ENCODE data around the gene IPO13.
A peak's percentile ranks its signal among the peaks of the same experiment; 100 is the strongest.

Gene IPO13

GRCh38 chr1:43984855-43985254, 38.1 kb downstream of the IPO13 start:
- DNase-seq: no peak

- DNase-seq: no peak
These were observed 39.3 kb downstream of the IPO13 start for GRCh38 chr1:43985984-43986595.

- no peak for DNase-seq
These were observed 40.0 kb downstream of the IPO13 start for GRCh38 chr1:43986712-43987111.

DNA sequence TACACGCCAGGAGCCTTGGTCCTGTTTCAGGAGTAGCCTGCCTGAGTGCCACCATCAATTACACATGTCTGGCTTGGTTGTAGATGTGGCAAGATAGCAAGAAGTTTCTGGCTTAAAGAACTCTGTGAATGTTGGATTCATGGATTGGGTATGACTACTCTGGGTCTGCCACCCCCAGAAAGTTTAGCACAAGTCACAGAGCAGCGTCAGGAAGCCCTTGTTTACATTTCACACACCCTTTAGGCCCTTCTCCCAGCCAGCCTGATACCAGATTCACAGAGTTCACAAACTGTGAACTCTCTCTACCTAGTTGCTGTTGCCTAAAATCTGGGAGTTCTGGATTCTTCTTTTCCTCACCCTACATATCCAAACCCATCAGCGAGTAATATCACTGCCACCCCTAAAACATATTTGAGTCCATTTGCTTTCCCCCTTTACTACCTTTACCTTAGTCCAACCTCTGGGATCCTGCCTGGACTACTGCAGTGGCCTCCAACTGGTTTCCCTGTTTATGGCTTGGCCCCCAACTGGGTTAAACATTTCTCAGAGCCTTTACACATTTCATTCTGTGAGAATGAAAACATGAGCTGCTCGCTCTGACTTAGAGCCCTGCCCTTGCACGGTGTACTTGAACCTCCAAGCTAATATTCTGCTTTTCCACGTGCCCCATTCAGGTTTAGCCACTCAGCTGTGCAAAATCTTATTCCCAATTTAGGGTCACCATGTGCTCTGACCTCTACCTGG, 40.6 kb downstream of the IPO13 start:
- no peak for DNase-seq

DNA sequence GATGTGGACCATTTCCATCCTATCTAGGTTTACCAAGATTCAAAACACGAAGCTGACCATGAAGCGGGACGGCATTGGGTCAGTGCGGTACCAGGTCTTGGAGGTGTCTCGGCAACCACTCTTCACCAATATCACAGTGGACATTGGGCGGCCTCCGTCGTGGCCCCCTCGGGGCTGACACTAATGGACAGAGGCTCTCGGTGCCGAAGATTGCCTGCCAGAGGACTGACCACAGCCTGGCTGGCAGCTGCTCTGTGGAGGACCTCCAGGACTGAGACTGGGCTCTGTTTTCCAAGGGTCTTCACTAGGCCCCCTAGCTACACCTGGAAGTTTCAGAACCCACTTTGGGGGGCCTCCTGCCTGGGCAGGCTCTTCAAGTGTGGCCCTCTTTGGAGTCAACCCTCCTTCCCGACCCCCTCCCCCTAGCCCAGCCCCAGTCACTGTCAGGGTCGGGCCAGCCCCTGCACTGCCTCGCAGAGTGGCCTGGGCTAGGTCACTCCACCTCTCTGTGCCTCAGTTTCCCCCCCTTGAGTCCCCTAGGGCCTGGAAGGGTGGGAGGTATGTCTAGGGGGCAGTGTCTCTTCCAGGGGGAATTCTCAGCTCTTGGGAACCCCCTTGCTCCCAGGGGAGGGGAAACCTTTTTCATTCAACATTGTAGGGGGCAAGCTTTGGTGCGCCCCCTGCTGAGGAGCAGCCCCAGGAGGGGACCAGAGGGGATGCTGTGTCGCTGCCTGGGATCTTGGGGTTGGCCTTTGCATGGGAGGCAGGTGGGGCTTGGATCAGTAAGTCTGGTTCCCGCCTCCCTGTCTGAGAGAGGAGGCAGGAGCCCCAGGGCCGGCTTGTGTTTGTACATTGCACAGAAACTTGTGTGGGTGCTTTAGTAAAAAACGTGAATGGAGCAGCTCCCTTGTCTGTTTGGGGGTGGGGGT, 43.8 kb downstream of the IPO13 start:
- no peak for DNase-seq

GRCh38 chr1:43991200-43991475, 44.4 kb downstream of the IPO13 start:
- peak in 1 of 56 donors; percentile 47 for DNase-seq

DNA sequence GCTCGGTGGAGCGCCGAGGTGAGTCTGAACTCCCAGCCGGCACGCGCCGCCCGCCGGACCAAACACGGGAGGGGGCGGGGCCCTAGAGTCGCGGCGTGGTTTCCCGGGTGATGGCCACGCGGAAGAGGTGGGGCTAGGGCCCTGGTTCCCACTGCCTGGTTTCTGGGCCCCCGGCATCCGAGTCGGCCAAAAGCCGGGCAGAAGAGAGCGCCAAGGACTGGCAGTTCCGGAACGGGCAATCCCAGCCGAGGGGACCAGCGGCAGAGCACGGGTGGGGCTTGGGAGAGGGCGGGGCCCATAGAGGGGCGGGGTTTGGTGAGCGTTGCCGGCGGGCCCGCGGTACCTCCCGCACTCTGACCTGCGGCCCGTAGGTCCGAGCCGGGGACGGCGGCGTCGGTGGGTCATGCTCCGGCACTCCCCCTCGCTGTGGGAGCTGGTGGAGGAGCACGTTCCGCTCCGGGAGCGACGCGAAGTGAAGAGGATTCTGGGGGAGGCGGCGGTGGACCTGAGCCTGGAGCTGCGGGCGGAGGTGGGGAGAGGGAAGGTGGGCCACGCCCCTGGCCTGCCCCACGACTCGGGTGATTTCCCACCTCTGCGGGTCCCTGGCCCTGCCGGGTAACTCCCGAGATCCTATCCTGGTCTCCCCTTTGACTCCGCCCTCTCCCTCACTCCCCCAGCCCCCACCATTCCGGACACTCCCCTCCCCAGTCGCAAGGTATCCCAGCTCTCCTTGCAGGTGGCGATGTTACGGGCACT, 44.9 kb downstream of the IPO13 start, which contains the start of gene CCDC24:
Gene CCDC24 (plus strand): TSS at position 124 of the 756 bp plus-strand sequence. CDS start 280 bp downstream, at position 404.
- peak in 52 of 56 donors; percentile 25 to 88 (median 72) for DNase-seq

- peak in 1 of 56 donors; percentile 33 for DNase-seq
These were observed 45.7 kb downstream of the IPO13 start for GRCh38 chr1:43992232-43992995.

DNA sequence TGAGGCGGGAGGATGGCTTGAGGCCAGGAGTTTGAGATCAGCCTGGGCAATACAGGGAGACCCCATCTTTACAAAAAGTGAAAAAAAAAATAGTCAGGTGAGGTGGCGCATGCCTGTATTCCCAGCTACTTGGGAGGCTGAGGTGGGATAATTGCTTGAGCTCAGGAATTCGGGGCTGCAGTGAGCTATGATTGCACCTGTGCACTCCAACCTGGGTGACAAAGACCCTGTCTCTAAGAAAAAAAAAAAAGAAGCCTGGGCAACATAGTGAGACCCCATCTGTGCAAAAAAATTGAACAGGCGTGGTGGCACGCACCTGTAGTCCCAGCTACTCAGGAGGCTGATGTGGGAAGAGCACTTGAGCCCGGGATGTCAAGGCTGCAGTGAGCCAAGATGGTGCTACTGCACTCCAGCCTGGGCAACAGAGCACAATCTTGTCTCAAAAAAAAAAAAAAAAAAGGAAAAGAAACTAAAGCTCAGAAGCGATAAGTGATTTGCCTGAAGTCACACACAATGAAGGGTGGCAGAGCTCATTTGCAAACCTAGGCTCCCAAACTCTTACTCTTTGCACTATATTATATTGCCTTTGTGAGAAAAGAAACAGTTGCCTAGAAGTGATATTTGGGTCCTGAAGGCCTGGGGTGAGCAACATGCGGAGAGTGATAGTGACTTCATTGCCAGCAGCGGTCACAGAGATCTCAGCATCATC, 46.6 kb downstream of the IPO13 start:
- no peak for DNase-seq

DNA sequence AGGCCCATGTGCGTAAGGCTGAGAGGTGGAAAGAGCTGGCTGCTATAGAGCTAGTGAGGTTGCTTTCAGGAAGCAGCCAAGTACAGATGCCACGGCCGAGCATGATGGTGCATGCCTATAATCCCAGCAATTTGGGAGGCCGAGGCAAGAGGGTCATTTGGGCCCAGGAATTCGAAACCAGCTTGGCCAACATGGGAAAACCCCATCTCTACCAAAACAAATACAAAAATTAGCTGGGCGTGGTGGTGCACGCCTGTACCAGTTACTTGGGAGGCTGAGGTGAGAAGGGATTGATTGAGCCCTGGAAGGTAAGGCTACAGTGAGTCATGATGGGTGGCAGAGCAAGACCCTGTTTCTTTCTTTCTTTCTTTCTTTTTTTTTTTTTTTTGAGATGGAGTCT, 47.3 kb downstream of the IPO13 start:
- DNase-seq: no peak

DNA sequence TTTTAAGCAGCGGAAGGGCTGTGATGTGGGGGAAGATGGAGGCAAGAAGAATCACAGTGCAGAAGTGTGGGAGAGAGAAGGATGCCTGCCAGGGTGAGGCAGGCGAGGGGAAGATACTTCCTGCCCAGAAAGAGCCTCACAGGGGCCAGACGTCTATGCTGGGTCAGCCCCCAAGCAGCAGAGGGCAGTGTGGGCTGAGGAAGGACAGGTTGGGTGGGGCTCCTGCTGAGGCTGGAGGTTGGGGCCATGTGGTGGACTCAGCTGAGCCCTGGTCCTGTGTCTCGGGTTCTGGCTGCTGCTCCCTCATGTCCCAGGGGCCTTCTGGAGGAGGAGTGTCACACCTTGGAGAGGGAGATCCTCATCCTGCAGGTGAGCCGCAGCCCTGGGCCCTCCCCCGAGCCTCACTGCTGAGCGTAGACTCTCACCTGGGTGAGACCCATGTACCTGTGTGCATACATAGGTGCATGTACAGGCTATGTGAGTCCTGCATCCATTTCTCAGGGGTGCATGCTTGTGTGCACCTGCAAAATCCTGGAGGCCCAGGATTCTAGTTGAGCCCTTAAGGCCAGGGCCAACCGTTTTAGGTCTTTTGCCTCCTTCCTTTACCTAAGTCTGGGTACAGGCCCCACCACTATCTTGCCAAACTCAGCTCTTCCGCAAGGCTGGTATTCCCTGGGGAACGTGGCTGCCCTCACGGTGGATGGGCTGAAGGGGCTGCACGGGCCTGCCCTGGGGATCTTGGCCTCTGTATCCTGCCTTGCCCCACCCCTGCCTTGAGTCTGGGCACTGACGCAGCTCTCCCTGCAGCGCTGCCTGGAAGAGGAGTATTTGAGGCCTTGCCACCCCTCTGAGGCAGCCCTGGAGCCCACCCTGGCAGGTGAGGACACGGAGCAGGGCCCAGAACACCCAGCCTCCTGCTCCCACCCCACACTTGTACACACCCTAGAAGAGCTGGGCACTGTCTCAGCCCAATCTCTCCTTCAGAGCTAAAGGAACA, 48.3 kb downstream of the IPO13 start:
- DNase-seq: peak in 1 of 56 donors; percentile 17

GRCh38 chr1:43995984-43996732, 49.4 kb downstream of the IPO13 start:
- DNase-seq: peak in 13 of 56 donors; percentile 13 to 46 (median 28)

GRCh38 chr1:43996733-43997115, 50.0 kb downstream of the IPO13 start:
- DNase-seq: no peak

DNA sequence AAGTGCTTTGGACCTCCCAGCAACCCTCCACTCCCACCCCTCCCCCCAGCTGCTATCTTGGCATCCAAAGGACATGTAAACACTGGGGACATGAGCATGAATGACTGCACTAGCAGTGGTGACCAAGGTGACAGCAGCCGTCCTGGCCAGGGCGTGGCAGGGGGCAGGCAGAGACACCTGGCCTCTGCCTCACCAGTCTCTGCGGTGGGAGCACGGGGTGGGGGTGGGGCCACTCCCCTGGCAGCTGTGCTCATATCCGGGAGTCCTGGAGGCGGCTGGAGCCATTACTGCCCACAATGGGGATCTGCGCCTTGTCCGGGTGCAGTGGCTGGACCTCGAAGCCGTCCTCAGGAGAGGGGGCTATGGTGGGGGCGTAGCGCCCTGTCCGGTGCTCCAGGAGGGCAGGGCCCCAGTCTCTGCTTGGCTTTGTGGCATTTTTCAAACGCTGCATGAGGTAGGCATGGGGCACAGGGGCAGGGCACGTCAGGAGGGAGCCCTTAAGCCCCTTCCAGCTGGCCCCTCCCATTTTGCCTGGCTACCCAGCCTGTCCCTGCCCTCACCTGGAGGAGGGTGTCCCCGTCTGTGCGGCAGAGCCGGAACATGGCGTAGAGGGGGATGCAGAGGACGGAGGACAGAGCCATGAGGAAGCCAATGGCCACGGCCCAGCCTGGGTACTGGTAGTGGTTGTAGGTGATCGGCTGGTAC, 50.7 kb downstream of the IPO13 start:
- DNase-seq: no peak

DNA sequence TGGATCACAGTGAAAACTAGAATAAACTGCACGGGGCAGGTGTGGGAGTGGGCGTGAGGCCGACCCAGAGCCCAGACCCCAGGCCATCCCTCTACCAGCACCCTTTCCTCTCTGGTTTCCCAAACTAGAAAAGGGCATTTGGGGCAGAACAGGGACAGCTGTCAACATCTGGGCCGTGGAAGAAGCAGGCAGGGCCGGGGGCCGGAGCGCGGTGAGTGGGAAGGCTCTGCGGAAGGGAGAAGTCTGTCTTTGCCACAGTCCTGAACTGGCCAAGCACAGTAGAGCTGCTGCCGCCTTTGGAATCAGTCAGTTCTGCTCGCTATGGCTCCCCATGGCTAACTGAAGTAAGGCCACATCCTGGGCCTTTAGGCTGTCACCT, 51.2 kb downstream of the IPO13 start:
- no peak for DNase-seq

DNA sequence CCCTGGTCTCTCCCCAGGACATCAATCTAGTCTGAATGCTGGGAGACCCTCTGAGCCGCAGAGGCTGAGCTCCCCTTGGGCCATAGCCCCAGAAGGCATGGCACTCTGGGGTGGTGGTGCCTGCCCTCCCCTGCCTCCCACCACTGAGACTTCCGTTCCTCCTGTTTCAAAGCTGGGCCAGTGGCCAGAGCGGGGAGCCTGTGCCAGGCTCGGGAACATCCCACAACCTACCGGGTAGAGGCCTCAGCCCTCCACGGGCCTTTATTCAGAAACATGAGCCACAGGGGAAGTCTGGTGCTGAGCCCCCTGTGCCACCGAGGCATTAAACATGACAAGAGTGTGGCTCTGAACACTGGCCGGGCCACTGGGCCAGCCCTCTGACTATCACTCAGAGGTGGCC, 52.7 kb downstream of the IPO13 start:
- peak in 2 of 56 donors; percentile 24 to 32 for DNase-seq

GRCh38 chr1:44000122-44000665, 53.4 kb downstream of the IPO13 start:
- DNase-seq: no peak
